GM18499 (cell line): Measurements from ENCODE around the gene GNAO1.

ENCODE experiments used
- ATAC-seq: cut with Tn5 transposase; IDR thresholded peaks from one replicate; pipeline ENCODE4 v1.9.1; 2021; ENCODE audit warnings: moderate number of reproducible peaks; ENCODE audit not compliant: insufficient read depth, unreplicated experiment

GNAO1 gene

DNA sequence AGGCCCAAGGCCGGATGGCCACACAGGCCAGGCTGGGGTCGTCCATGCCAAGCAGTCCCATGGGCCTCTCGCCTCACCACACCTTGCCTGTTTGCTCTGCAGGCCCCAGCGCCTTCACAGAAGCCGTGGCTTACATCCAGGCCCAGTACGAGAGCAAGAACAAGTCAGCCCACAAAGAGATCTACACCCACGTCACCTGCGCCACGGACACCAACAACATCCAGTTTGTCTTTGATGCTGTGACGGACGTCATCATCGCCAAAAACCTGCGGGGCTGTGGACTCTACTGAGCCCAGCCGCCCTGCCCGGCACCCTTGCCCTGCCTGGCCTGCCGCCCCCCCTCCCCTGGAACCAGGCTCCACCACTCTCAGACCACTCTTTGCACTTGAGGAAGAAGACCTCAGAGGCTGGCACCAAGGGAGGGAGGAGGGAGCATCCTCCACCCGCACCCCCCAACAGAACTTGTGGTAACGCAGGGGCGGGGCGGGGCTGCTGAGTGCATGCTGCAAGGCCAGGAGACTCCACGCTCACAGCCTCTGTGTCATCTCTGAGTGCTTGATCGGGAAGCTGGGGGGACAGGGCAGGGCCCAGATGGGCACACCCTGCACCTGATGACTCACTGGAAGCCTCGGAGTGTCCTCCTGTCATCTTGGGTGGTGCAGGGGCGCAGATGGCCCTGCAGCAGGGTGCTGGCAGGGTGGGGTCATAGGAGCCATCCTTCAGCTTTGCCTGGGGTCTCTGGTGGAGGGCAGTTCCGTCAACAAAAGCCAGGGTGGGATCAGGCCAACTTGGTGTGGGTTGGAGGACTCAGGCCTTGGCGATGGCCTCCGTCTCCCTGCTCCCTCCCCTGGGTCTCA is 152.6 kb downstream of the GNAO1 start:
- ATAC-seq = no peak

DNA sequence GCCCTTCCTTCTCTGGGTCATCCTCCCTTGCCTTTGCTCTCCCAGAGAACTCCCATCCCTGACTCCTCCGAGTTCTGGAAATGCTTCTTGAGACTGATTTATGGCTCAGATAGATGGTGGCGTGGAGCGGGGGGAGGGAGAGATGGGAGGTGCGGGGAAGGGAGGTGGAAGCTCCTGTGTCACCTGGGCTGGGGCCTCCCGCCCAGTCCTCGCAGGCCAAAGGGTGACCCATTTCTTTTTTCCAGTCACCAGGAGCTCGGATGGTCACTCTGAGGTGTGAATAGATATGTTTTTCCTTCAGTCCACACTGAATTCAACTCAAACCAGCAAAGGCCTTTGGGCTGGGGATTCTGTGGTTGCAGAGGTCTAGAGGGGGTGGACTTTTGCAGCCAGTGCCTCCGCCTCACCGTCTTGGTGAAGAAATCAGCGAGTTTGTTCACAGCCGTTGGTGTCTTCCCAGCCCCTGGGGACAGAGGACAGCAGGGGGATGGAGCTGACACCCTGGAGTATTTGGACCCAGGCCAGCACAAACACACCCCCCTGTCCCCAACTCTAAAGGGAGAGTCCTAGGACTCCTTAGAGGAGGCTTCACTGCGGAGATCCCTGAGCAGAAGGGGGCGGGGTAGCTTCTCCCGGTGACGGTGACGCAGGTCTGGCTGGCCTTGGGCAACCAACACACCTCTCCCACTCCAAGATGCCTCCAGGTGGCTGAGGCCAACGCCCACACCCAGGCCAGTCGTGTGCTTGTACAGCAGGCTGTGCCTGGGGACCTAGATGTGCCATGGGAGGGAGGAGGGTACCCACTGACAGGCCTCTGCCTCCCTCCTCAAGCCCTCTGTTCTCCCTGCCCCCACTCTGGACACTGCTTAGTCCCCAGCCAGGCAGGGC is 153.5 kb downstream of the GNAO1 start:
- ATAC-seq = no peak

DNA sequence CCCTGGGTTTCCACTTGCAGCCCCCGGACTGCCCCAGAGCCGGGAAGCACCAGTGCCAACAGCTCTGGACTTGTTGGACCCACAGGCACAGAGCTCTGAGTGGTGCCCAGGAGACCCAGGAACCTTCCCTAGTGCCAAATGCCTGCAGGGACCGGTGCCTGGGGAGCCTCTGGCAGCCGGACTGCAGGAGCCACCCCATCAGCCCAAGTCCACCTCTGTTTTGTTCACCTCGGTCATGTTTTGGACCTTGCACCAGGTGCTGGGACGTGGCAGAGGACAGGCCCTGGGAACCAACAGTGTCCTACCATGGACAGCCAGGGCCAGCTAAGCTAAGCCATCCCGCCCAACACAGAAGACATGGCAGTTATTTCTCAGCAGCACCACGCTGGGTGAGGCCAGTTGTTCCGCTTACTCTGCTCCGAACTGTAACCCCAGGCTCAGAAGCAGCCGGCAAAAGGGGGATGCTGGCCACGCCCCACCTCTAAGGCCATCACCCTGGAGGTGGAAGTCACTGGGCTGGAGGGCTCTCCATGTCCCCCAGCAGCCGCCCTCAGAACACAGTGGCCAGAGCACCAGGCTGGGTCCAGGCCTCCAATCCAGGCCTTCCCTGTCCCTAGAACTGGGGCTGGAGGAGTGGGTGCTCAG is 154.2 kb downstream of the GNAO1 start:
- no peak for ATAC-seq

DNA sequence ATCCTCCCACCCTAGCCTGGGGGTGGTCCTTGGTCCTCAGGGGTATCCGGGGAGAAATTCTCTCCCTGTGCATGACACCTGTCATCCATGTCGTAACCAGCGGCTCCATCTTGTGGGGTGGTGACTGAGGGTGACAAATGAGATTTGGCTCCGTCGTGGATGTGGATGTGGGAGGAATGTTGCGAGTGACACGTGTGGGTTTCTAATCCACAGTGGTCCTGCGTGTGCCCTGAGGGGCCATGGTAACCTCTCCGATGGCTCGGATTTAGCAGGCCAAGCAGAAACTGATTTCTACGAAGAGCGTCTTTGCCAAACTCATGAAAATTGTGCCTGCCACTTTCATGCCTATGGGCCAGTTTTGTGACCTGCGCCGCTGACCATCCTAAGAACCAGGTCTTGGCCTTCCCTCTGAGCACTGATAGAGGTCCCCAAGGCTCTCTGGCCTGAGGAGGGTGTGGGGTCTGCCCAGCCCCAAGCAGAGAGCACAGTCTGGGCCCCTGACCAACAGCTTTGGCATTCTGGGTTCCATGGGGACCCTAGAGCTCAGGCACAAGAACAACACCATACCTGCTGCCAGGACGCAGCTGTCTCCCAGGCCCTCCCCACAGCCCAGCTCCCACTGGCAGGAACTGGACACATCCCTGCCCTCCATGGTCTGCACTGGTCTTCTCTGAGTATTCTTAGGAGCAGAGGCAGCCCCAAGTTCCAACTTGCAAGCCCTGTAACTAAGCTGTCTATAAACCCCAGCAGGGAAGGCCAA is 155.0 kb downstream of the GNAO1 start:
- ATAC-seq = no peak

DNA sequence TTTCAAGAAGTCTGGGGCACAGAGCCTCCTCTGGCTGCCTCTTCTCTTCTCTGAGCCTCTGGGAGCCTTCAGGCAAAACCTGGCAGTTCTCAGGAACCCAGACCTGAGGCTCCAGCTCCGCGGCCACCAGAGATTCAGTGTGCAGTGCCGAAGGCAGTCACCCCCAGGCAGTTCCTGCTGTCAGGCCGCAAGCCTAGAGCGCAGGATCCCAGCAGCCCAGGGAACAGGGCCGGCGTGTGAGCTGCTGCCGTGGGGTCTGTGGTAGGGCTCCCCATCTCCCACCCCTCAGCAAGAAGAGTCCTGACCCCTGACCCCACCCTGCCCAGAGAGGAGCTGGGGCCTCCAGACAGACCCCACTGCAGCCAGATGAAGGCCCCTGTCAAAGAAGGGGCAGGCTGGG is 155.9 kb downstream of the GNAO1 start:
- no peak for ATAC-seq

DNA sequence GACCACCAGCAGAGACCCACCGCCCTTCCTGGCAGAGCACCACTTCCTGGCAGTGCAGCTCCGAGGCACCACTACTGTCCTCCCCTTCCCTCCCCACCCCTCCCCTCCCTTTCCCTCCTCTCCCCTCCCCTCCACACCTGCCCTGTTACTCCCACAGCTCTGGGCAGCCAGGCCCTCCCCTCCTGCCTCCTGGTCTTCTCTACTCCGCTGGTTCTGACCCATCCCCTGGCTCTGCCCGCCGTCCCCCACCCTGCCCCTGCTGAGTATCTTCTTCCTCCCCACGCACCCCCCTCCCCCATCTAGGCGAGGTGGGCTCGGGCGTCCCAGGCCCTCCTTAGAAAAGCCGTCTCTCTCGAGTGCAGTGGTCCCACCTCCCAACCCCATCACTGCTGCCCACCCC is 156.4 kb downstream of the GNAO1 start:
- no peak for ATAC-seq

DNA sequence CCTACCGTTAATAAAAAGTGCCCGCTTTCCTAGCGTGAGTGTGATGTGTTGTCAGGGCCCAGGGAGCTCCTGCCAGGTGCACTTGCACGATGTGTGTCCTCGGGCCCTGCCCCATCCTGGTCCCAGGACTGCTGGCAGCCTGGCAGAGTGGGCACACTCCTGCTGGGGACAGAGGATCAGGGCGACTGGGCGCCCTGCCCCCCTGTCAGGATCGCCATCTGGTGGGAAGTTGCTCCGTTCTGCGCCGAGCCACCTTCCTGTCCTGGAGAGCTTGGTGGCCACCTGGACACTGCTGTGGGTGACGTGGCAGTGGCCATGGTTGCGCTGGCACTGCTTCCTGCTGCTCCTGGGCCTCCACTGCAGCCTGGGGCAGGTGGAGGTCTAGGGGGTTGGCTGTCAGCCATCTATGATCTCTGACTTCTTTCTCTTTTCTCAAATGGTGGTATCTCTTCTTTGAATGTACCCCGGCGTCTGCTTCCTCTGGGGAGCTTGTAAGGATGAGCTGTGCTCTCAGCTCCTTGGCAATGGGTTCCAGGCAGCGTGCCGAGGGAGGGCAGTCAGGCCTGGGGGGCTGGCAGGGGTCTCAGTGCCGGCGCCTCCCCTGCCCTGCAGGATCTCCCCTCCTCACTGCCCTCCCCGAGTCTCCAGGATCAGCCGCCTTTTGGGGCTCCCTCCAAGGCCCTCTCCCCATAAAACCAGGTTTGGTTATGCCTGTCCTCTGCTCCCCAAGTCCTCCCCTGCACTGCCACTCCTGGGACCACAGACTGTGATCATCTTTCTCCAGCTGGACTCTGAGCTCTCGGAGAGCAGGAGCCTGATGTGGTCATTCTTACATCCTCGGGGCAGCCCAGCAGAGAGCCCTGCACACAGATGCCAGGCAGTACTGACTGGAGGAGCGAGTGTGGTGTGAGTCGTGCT is 157.1 kb downstream of the GNAO1 start:
- ATAC-seq = no peak

DNA sequence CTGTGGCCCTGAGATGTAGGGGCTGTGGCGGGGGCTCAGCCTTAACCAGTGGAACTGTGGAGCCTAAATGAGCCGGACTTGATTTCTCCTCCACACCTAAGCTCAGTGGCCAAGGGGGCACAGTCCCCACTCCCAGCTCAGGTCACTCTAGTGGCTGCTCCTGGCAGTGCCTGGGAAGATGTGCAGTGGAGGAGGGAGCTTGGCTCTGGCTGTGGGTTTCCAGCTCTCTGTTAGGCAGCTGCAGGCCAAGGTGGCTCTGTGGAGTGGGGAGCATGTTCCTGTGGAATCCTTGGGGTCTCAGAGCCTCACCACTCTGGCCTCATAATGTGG is 157.8 kb downstream of the GNAO1 start:
- no peak for ATAC-seq

DNA sequence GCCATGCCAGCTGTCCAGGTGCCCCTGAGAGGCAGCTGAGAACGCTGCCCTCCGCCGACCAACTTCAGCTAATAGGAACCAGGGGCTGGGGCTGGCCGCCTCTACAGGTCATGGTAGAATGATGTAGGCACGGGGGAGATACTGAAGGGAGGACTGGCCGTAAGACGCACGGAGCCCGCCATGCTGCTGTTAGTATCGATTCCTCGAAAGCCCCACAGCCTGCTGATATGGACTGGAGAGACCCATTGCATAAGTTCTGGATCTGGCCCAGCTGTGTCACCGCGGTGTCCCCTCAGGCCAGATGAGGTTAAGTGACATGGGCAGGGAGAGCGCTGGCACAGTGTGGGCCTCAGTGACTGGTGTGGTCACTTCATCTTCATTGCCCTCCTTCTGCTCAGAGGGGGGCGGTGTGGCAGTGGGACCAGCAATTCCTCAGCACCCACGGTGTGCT is 158.4 kb downstream of the GNAO1 start:
- ATAC-seq = no peak

DNA sequence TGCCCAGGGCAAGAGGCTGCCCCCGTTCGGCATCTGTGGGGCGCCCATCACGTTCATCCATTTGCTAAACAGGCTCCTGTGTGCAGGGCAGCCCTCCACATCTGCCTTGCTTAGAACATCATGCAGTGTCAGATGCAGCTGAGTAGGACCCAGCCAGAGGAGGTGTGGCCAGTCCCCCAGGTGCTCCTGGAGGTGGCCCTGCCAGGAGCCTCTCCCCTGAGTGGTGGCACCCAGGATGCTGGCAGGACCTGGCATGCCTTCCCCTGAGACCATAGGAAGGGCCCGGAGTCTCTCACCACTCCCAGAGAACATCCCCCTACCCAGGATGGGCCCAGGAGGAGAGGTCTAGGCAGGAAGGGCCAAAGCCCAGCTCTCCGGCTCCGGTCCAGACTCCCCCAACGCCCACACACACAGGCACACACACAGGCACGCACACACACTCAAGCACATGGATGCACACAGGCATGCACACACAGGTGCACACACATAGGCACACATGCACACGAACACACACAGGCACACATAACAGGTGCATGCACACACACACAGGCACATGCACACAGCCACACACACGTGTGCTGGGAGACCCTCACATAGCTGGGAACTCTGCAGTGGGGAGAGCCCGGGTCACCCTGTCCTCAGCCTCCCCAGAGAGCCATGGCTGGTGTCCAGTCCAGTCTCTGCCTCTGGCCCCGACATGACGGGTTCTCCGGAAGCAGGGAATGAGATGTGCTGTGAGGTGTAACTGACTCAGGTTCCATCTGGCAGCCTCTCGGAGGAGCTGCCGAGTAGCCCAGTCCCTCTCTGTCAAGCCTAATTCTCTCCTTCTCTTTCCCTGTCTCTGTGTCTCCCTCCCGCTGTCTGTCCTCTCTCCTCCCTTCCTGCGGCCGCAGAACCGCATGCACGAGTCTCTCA is 159.5 kb downstream of the GNAO1 start:
- no peak for ATAC-seq

DNA sequence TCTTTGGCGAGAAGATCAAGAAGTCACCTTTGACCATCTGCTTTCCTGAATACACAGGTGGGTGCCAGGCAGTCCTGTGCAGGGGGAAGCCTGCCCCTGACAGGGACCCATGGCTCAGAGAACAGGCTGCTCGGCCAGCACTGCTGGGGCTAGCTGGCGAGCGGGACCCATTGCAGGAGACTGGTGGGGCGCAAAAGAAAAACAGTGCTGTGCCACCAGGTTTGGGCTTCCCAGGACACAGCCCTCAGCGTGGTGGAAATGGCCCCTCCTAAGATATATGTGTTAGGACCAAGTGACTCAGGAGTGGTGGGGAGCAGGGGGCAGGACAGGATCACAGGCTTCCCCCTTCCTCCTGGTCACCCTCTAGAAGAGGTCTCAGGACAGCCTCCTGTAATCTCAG is 160.2 kb downstream of the GNAO1 start:
- no peak for ATAC-seq

DNA sequence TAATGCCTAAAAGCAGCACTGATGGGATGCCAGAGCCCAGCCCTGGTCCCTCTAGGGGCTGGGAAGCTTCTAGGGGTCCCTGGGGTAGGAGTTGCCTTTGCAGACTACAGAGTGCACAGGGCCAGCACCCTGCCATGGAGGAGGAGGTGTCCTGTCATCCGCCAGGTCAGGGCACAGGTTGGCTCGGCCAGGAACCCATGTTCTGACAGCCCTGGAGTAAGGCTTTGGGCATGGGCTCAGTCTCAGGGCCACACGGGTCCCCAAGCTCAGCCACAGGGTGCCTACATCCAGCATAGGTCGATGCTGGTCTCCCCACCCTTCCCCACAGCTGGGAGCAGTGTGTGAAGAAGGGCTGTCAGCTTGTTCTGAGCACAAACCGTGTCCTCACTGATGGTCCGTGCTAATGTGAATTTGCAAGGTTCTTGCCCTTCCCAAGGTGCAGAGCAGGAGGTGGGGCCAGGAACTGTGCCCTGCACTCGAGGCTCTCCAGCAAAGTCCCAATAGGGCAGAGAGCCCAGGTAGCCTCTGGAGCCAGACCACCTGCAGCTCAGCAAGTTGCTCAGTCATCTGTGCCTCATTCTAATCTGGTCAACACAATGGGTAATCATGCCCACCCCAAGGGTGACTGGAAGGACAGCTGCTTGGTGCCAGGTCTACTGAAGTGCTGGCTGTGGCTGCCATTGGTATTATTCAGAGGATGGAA is 161.2 kb downstream of the GNAO1 start:
- no peak for ATAC-seq

DNA sequence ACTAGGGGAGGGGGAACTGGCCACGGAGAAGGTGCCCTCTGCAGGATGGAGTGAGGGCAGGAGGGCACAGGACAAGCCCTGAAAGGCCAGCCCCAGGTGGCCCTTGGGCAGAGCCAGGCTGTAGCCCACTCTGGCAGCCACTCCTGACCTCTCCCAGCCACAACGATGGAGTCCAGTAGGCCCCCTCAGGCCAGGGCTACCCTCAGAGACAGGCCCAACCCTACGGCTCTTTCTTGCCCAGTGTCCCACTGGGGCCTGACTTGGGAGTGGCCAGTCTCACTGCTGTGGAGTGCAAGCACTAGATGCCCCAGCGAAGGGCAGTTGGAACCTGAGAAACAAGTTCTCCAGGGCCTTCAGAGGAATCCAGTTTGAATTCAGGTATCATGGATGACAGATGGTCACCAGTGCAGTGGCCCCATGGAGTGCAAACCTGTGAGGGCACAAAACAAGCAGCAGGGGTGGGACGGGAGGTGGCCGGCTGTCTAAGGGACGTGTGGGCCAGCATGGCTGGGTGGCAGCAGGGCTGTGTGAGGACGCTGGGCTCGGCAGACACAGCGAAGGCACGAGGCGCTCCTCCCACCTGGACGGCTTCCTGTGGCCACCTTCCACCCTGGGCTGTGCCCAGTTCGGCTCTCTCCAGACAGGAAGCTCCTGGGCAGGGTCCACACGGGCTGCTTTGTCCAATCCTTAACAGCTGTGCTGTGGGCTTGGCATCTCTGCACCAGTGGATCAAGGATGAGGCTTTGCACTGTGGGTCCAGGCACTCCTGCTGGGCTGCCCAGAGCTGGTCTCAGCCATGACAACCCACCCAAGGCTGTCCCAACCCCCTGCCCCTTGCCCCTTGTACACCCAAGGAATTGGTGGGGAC is 162.0 kb downstream of the GNAO1 start:
- no peak for ATAC-seq

DNA sequence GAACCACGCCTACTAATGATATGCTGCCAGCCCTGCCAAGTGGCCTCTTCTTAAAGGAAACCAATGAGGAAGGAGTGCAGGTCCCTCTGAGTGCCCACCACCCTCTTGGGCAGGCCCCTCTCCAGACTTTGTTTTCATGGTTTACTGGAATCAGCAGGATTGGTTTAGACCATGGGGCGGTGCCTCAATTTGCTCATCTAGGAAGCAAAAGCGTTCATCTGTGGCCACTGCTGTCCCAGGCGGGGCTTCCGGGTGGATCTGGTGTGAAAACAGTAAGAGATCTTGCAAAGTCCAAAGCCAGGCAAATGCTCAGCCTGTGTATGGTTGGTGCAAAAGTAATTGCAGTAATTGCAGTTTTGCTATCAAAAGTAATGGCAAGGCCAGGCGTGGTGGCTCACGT is 162.7 kb downstream of the GNAO1 start:
- ATAC-seq = no peak

DNA sequence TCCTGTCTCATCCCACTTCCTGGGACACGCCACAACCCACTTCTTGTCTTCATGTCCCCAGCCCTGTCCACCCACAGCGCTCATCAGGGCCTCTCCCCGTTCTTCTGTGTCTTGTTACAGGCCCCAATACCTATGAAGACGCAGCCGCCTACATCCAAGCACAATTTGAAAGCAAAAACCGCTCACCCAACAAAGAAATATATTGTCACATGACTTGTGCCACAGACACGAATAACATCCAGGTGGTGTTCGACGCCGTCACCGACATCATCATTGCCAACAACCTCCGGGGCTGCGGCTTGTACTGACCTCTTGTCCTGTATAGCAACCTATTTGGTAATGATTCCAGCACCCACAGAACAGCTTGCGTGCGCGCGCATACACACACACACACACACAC is 163.5 kb downstream of the GNAO1 start:
- ATAC-seq = no peak

DNA sequence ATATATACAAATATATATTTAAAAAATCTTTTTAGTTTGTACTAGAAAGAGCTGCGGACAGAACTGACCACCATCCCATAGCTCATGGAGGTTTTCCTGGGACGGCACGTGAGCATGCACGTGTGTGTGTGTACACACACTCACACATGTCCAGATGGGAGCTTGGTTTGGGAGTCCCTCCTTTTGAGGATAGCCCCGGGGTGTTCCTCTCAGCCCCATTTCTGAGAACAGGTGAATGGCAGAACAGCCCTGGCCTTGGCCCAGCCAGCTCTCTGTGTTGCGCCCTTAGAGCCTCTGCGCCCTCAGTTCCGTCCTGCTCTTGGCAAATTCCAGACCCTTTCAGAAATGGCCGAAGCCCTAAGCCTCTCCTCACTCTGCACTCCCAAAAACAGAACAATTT is 163.9 kb downstream of the GNAO1 start:
- no peak for ATAC-seq

DNA sequence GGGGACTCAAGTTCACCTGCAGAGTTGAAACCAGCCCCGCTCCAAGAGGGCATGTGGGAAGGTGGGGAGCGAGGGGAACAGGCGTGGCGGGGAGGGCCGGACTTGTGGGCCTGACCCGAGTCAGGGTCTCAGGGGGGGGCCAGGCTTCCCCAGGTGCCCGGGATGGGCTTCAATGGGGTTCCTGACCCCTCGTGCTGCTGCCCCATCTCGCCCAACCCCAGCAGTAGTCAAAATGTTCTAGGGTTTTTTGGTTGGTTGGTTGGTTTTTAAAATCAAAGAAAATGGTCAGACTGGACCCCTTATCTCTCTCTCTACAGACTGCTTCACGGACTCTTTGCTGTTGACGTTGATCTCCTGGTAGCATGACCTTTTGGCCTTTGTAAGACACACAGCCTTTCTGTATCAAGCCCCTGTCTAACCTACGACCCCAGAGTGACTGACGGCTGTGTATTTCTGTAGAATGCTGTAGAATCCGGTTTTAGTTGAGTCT is 164.5 kb downstream of the GNAO1 start:
- ATAC-seq = no peak
